ENCODE measurements around the gene UBXN6.

Gene UBXN6

DNA sequence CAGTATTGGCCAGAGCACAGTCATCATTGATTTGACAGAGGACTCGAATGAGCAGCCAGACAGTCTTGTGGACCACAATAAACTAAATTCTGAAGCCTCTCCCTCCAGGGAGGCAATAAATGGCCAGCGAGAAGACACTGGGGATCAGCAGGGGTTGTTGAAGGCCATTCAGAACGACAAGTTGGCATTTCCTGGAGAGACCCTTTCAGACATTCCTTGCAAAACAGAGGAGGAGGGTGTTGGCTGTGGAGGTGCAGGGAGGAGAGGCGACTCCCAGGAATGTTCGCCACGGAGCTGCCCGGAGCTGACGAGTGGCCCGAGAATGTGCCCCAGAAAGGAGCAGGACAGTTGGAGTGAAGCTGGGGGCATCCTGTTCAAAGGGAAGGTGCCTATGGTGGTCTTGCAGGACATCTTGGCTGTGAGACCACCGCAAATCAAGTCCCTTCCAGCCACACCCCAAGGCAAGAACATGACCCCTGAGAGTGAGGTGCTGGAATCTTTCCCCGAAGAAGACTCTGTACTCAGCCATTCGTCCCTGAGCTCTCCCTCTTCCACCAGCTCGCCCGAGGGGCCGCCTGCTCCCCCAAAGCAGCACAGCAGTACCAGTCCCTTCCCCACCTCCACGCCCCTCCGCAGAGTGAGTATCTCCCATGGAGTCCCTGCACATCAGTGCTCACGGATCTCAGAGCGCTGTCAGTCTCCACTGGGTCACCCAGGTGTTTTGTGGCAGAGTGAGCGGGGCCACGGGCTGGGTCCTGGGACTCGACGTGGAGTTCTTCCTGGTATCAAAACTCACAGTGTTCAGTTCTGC is 48.3 kb downstream of the UBXN6 start:
- DNase-seq (ENCODE audit: low read depth, low spot score) = no peak

DNA sequence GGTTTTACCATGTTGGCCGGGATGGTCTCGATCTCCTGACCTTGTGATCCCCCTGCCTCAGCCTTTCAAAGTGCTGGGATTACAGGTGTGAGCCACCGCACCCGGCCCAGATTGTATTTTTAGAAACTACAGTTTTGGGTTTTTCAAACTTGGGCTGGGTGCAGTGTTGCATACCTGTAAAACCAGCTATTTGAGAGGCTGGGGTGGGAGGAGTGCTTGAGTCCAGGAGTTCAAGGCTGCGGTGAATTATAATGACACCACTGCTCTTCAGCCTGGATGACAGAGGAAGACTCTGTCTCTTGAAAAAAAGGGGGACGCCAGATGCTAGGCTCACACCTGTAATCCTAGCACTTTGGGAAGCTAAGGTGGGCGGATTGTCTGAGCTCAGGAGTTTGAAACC is 51.0 kb downstream of the UBXN6 start:
- DNase-seq (ENCODE audit: low read depth, low spot score) = no peak

DNA sequence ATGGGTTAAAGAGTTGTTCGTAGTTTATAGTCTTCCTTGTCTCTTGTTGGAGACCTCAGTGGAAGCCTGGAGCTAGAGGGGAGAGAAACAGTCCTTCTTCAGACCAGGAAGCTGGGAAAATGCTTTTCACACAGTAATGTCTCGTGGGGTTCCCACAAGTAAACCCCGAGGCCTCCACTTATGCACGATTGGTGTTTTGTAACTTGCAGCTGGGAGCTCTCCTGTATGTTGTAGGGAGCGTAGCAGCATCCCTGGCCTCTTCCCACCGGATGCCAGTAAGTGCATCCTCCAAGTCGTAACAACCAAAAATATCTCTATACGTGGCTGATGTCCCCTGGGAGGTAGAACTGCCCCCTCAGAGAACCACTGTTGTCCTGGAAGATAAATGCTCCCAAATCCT is 51.6 kb downstream of the UBXN6 start:
- DNase-seq (ENCODE audit: low read depth, low spot score) = no peak

DNA sequence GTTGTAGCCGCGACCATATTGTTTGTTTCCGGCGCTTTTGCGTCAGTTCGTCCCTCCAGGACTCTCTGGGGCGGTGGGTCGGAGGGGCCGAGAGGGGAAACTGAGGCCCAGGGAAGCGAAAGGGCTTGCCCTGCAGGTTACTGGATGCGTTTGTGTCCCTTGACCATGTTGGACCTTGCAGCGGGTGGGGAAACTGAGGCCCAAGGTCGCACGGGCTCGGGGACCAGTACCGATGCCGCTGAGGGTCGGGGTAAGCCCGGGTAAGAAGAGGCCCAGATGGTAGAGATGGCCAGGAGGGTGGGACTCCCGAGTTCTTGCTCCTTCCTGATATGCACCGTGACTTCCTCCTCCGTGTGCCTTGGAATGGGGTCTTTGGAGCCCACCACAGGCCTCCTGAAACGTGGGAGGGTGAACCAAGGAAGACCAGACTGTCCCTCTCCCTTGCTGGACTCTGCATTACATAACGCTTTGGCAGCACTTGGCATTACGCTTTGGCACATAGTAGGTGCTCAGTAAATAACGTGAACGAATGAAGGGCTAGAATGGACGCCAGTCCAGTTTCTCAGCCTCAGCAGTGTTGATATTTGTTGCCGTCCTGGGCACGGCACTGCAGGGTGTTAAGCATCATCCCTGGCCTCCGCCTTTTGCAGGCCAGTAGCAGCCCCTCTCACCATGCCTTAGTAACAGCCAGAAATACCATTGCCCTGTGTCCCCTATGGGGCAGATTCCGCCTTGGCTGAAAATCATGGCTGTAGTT is 54.4 kb downstream of the UBXN6 start:
- DNase-seq (ENCODE audit: low read depth, low spot score) = no peak

DNA sequence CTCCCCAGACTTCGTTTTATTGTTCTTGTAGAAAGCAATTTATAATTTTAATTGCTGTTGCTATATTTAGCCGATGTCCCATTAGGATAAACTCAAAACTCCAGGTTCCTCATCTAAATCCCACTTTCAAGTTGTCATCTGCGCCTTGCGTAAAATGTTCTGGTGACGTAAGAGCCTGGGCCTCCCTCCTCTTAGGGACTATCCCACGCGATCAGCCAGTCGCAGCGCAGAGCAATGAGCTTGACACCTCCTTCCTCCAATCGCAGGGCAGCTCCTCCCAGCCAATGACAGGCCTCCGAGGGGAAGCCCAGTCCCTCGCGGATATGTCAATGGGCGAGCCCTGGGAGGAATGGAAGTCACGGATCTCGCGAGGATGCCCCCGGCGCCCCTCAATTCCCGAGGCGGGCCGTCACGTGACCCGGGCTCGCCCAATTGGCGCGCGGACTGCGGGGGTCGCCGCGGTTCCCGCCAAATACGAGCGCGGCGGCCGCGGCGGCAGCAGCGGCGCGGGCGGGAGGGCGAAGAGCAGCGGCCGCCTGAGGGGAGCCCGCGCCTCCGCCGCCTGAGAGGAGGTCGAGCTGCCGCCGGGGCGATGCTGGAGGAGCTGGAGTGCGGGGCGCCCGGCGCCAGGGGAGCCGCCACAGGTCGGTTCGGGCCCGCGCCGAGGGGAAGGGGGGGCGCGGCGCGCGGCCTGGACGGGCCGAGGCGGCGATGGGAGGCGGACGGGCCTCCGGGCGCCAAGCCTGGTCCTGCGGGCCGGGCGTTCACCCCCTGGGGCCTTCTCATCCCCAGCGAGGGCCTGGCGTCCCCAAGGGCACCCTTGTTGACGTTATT is 55.2 kb downstream of the UBXN6 start, which contains the start of gene CHAF1A:
CHAF1A (plus strand) TSS at position 470 of the 834 bp plus-strand sequence; CDS start at position 593, 123 bp downstream.
- DNase-seq (ENCODE audit: low read depth, low spot score) = peak; percentile 99

DNA sequence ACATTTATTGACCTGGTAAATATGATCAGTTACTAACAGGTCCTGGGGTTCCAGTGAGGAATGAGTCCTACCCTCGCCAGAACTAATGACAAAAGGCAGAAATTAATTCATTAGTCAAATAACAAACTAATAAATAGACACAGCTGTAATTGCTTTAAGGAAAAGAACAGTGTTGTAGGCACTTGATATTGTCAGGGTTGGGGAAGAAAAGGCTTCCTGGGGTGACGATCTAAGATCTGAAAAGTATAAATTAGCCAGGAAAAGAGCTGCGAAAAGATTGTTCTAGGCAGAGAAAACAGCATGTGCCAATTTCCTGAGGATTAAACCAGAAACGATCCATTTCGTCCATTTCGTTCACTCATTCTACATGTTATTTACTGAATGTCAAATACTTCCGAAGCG is 55.8 kb downstream of the UBXN6 start:
- no peak for DNase-seq (ENCODE audit: low read depth, low spot score)

DNA sequence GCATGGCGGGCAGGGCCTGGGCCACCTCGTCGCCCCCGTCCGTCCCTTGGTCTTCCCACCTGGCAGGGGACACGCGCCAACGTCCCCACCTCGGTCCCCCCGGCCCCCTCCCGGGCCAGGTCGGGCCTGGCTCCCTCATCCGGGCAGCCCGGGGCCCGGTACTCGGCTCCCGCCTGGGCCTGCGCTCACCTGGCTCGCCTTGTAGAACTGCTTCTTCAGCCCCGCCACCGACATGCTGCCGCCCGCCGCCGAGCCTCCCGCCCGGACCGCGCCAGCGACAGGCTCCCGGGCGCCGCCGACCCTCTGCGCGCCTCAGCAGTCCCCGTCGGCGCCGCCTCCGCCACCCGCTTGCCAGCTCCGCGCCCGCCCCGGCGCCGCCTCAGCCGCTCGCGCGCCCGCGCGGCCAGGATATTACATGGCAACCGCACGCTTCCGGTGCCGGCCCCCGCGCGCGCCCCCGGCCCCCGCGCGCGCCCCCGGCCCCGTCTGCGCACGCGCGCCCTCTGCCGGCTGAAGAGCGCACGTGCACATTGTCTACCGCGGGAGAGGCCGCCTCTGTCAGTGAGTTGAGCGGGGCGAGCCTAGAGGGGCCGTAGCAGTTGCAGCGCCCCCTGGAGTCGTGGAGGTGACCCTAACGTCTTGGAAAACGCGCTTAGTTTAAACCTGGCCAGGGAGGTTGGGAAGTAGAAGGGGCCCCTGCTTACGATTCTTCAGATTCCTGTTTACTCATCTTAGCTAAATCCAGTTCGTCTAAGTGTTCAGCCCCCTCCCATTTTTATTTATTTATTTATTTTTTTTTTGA is 57.3 kb downstream of the UBXN6 start, which contains the start of gene SH3GL1:
SH3GL1 (minus strand) TSS at position 413 of the 802 bp plus-strand sequence; CDS start at position 234, 179 bp downstream.
- DNase-seq (ENCODE audit: low read depth, low spot score) = peak; percentile 67

DNA sequence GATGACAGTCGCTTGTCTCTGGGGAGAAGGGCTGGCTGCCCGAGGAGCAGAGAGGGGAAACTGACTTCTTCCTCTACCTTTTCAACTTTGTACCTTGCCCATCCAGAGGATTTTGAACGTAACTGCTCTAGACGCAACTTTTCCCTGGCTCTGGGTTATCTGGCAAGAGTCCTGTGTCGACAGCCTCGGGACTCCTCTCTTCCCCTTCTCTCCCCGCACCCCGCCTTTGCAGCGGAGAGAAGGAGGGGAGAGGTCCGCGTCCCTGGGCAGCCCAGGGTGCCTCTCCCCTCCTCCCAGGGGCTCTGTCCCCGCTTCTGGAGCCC is 57.8 kb downstream of the UBXN6 start:
- DNase-seq (ENCODE audit: low read depth, low spot score) = no peak

DNA sequence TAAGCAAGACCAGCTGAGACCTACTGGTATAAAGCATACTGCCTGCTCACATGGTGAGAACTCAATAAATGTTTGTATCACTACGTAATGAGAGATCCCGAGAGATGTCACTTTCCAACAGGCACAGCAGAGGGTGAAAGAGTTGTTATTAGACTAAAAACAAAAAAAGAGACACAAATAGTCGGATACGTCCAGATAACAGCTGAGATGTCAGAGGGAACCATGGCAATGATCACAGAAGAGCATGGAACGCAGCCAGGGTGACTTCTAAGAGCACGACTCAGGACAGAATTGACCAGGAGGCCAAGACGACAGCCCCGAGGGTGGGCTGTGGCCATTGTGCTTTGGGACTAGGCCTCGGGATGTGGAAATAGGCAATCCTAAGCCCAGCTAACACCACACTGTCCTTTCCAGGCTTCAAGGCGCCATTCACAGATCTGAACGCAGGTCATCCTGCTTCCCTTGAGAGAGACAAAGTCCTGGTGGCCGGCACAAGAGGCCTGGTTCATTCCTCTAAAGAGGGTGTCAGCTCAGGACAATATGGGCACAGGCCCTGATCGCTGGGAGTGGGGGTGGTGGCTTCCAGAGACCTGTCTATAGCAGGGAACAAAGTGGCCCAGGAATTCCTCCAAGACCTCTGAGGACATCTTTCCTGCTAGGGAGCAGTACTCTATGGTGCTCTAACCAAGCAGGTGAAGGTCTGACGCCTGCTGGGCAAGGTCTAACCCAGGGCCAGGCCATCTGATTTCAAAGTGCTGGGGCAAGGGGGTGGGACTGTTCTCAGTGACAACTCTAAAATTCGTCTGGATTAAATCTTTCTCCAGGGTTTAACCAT is 60.4 kb downstream of the UBXN6 start:
- DNase-seq (ENCODE audit: low read depth, low spot score) = no peak

All from brain pericyte (primary cell).